Activated CD8-positive, alpha-beta memory T cell treated with anti-CD3 and anti-CD28 coated beads for 4 hours (primary cell): ENCODE measurements around the gene PLA2G4E.

ENCODE experiments used
- DNase-seq, 2 donors: peaks; one replicate each; pipeline ENCODE4 v3.0.0-alpha.2; 2020; ENCODE audit warnings: low read depth in 2 of 2

PLA2G4E gene, protein sequence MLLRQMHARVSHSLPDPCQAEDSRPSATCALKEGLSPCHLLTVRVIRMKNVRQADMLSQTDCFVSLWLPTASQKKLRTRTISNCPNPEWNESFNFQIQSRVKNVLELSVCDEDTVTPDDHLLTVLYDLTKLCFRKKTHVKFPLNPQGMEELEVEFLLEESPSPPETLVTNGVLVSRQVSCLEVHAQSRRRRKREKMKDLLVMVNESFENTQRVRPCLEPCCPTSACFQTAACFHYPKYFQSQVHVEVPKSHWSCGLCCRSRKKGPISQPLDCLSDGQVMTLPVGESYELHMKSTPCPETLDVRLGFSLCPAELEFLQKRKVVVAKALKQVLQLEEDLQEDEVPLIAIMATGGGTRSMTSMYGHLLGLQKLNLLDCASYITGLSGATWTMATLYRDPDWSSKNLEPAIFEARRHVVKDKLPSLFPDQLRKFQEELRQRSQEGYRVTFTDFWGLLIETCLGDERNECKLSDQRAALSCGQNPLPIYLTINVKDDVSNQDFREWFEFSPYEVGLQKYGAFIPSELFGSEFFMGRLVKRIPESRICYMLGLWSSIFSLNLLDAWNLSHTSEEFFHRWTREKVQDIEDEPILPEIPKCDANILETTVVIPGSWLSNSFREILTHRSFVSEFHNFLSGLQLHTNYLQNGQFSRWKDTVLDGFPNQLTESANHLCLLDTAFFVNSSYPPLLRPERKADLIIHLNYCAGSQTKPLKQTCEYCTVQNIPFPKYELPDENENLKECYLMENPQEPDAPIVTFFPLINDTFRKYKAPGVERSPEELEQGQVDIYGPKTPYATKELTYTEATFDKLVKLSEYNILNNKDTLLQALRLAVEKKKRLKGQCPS

DNA sequence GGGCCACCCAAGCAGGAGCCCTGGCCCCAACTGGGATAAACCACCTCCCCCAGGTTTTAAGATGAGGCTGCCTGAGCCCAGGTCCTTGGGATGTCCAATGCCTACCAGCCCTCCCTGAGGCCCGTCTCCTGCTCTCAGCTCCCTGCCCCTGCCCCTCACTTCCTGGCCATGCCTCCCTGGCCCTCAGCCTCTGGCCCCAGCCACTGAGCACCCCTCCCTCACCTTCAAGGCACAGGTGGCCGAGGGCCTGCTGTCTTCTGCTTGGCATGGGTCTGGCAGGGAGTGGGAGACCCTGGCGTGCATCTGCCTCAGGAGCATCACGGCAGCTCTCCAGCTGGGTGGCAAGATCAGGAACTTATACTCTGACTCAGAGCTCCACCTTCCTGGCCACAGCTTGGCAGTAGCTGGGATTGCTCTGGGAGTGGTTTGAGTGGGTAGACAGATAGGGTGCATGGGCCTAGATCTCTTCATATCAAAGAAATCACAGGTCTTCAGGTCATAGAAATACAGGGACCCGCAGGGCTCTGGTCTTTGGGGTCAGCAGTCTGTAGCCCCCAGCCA lies at the start of gene PLA2G4E:
TSS of gene PLA2G4E (minus strand) at position 330 of the 561 bp plus-strand sequence. CDS start at position 318, 12 bp downstream.
- no peak for DNase-seq

DNA sequence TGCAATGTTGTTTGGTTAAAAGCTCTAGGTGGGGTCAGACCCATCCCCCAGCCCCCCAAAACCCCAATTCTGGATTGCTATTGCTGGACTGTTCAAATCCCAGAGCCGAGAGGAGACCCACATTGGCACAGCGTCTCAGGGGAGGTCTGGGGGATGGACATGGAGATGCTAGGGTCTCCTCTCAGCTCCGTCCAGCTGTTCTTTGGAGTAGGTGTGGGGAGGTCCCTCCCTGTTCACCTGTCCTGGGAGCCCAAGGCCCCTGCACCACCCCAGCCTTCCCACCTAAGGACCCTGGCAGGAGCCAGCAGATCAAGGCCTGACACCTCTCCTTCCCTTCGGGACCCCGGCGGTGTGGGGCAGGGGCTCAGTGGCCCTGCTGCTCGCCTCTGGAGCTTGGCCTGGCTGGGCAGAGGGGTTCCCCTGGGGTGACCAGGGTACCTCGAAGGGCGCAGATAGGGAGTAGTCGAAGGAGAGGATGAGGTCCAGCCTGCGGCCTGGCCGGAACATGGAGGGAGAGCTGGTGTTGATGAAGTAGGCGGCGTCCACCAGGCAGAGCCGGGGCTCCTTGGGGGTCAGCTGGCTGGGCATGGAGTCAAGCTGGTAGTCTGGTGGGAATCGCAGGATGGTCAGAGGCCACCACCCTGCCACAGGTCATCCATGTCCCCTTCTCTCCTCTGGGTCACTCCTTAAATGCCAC lies 49.6 kb upstream of the PLA2G4E start:
- DNase-seq = no peak

DNA sequence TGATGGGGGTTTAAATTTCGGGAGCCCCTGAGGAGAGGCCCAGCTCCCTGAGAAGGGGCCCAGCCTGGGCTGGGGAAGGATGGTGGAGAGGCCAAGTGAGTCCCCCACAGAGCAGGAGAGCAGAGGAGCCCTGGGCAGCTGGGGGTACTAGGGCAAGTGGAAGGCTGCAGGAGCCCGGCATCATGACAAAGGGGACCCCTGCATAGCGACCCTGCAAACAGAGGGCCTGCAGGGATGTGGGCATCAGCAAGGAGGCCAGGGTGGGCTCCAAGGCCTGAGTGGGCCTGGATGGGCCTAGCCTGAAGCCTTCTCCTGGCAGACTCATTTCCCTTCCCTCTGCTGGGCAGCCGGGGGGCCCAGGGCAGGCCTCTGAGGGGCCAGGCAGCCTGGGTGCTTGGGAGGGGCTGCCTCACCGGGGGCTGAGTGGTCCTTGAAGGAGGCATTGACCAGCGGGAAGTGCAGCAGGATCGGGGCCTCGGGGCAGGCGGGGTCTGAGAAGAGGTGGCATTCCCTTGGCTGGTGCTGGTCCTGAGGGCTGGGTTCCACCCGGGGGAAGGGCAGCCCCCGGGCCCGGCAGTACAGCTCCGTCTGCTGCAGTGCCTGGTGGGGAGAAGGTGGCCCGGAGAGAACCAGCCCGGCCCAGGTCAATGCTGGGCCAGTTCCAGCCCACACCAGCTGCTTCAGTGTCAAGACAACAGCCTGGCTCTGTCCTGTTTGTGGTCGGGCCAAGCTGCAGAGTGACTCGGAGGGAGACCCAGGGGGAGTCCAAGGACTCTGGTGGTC lies 48.8 kb upstream of the PLA2G4E start:
- DNase-seq = no peak

DNA sequence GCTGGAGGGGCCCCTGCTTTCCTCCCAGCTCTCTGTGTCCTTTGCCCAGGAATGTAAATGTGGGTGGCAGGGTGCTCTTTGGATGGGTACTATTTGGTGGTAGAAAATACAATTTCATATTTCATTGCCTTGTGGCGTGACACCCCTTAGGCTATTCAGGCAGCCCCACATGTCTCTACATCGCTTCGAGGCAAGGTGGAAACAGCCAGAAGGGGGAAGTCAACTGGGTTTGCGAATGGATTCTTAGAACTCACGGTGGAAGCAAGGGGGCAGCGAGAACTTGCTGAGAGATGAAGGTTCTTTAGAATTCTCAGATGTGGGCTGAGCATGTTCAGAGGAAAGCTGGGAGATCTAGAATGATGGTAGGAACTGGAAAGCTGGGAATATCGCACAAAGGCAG lies 48.2 kb upstream of the PLA2G4E start:
- DNase-seq = no peak

DNA sequence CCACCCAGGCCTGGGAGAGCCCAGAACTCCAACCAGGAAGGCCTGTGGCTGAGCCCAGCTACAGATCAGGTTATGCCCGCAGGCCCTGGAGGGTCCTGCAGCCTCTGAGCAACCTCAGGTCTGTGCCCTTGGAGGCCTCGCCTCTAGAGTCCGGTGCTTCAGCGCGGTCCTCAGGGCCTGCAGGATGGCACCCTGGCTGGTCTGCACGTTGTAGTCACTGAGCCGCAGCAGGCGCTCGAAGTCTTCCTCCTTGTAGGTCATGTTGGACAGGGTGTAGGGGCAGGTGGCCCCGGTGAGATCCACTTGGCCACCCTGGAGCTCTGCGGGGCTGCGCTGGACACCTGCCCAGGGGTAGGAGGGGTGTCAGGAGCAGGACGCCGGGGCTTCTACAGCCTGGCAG lies 47.8 kb upstream of the PLA2G4E start:
- DNase-seq = no peak

DNA sequence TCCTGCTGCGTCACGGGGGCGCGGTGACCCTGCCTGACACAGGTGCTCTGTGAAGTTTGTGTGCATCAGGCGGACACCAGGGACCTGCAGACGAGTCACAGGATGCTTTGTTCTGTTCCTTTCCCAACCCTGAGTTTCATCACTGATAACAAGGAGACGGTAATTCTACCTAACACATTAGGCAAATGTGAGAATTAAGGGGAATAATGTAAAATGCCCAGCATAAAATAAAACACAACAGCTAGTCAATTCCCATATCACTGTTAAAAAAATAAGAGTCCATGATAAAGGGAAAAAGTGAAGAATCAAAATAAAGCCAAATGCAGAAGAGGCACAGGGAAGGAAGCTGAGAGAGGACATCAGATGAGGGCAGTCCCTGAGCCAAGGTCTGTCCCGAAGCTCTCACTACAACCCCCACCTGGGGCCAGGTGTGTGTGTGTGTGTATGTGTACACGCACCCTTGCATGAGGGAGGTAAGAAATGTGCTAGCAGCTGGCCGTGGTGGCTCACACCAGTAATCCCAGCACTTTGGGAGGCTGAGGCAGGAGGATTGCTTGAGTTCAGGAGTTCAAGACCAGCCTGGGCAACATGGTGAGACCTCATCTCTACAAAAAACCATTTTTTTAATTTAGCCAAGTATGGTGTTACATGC lies 46.0 kb upstream of the PLA2G4E start:
- DNase-seq = no peak

DNA sequence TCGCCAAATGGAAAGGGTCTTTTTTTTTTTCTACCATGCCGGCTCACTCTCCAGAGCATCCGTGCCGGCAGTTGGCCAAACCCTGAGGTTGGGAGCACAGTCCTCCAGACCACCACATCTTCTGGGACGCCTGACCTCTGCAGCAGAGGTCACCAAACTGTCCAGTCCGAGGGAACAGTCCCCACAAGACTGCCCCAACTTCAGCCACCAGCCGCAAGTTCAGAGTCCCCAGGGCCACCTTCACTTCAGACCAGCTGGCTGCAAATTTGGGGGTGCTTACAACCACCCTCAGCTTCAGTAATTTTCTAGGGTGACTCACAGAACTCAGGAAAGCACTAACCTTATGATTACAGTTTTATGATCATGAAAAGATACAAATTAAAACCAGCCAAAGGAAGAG lies 44.6 kb upstream of the PLA2G4E start:
- no peak for DNase-seq

DNA sequence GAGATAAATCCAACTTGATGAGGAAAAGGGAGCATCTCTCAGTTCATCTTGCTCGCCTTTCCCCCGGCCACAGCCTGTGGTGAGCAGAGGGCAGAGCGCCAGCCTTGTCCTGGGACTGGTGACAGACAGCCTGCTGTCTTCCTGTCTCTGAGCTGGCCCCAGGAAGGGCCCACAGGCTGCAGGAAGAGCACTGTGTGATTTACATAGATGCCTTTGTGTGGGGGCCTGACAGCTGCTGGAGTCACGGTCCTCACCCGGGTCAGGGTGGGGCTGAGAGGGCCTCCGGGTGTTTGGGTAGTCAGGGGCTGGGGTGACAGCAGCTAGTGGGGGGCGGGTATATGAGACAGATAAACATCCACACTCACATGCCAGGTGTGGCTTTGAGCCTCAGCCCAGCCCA lies 44.2 kb upstream of the PLA2G4E start:
- no peak for DNase-seq

DNA sequence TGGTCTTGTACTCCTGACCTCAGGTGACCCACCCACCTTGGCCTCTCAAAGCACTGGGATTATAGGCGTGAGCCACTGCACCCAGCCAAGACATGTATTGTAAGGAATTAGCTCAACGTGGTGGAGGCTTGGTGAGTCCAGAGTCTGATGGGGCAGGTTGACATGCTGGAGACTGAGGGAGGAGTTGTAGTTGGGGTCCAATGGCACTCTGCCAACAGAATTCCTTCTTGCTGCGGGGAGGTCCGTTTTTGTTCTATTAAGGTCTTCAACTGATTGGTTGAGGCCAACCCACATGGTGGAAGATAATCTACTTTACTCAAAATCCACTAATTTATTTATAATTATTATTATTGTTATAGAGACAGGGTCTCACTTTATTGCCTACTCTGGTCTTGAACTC lies 43.4 kb upstream of the PLA2G4E start:
- no peak for DNase-seq

DNA sequence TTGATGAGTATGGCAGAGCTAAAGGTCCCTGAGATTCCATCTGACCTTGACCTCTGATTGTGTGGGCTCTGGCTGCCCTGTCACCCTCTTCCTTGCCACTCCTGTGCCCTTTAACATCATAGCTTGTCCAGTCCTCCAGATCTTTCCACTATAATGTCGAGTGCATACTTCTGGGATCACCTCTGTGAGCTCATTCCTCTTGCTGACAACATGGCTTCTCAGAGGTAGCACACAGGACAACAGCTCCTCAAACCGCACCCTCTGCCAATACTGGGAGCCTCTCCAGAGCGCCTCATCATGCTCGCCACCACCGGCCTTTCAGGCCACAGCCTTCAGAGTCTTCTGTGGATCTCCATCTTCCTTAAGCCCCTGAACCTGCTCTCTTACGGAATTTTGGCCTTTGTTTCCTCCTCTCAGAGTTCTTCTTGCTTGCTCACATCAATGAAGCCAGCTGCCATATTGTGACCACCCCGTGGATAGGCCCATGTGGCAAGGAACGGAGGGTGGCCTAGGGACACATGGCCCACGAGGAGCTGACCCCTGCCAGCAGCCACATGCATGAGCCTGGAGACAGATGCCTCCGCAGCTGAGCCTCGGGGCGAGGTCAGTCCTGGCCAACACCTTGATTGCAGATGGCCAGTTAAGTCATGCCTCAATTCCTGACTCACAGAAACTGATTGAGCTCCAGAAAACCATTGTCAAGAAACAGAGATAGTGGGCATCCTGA lies 42.4 kb upstream of the PLA2G4E start:
- no peak for DNase-seq

DNA sequence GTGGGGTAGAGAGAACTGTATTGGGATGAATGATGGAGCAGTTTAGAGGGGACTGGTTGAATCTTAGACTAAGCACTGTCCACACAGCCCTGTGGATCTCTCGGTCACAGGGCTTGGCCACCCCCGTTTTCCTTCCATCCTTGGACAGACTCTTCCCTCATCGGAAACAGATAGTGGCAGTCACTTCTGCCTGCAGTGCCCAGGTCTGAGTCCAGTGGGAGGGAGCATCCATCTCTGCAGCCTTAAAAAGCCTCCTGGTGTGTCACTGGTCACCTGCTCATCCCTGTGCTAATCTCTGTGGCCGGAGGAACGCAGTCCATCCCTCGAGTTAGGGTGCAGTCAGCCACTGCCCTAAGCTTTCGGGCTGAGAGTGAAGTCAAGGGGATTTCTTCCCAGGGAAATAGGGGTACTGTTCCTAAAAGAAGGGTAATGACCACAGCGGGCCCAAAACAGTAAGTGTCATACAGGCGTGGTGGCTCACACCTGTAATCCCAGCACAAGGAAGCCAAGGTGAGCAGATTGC lies 41.5 kb upstream of the PLA2G4E start:
- DNase-seq = no peak

DNA sequence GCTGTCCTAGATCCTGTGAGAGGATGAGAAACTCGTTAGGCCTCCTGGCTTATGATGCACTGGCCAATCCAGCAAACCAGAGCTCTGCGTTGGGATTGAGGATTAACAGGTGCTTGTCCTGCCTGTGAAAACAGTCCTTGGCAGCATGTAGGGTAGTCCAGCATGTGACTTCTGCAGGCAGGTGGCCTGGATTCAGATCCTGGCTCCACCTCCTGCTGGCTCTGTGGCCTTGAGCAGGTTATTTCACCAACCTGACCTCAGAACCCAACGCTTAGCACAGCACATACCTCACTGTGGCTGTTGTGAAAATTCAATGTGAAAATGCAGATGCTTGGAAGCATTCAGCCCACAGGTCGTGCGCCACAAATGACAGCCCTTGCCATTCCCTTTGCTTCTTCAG lies 40.0 kb upstream of the PLA2G4E start:
- DNase-seq = no peak

DNA sequence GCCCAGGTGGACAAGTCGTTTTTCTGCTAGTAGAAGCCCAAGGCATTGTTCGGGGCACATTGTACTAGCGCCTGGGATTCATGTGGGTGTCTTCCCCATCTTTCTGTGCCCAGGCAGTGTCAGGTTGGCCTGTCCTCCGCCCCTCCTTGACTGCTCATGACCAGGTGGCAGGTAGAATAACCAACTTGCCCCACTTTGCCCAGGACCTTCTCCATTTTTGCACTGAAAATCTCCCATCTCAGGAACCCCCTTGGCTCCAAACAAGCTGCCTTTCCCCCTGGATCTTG lies 39.6 kb upstream of the PLA2G4E start:
- DNase-seq = no peak

DNA sequence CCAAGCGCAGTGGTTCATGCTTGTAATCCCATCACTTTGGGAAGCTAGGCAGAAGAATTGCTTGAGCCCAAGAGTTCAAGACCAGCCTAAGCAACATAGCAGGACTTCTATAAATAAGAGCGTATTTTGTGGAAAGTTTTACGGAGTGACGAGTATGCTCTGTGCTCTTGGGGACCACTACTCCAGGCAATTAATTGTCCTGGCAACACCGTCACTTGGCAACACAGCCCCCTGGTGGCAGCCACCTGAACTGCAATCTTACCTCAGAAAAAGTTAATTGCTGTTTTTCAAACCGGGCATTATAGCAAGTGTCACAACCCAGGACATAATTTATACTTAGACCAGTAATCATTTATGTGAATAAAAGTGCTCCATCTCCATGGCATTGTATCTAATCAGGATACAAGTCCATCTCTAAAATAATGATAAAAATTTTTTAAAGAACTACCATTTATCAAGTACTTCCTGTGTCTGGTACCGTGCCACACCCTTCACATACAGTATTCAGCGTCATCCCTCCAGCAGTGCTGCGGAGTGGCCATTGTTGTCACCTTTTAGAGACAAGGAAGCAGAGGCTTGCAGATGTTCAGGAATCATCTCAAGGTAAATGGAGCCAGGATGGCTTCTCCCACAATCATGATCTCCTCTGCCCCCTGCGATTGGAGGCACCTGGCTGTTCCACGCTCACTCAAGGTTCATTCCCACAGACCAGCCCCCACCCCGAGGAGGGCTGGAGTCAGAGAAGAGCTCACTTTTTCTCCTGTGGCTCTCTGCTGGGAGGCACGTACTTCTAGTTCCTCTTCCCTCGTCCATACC lies 39.0 kb upstream of the PLA2G4E start:
- DNase-seq = peak; percentile 39 to 46

DNA sequence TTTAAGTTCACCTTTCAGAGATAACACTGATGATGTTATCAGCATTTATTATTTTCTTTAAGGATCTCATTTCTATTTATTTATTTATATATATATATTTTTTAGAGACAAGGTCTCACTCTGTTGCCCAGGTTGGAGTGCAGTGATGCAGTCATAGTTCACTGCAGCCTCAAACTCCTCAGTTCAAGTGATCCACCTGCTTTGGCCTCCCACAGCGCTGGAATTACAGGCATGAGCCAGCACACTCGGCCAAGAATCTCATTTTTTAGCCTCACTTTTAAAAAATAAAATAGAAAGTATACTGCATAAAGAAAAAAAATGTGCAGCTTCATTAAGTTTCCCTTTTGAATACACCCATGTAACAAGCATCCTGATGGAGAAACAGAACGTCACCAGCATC lies 37.9 kb upstream of the PLA2G4E start:
- DNase-seq = no peak

DNA sequence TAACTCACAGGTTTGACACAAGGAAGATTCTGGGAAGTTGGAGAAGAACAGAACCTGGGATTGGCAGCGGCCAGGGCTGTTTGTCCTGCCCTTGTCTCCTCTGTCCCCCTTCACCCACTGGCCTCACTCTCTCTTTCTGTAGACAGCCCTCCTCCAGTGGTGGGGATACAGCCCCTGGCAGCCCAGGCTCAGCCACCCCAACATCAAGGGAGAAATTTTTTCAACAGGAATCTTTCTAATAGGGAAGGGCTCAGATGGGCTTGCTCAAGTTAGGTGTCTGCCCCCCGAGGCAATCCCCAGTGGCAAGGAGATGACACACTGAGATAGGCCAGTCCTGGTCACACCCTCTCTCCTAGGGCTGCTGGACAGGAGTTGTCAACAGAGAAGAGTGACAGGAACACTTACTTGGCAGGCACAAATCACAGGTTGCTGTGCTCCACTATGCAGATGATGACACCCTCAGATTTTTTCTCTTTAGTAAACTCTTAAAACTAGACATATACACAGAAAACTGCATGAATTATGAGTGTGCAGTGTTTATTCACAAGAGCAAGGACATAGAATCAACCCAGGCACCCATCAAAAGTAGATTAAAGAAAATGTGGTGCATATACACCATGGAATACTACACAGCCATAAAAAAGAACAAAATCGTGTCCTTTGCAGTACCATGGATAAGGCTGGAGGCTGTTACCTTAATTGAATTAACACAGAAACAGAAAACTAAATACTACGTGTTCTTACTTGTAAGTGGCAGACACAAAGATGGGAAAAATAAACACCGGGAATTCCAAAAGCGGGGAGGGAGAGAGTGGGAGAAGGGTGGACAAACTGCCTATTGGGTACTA lies 37.2 kb upstream of the PLA2G4E start:
- DNase-seq = no peak

DNA sequence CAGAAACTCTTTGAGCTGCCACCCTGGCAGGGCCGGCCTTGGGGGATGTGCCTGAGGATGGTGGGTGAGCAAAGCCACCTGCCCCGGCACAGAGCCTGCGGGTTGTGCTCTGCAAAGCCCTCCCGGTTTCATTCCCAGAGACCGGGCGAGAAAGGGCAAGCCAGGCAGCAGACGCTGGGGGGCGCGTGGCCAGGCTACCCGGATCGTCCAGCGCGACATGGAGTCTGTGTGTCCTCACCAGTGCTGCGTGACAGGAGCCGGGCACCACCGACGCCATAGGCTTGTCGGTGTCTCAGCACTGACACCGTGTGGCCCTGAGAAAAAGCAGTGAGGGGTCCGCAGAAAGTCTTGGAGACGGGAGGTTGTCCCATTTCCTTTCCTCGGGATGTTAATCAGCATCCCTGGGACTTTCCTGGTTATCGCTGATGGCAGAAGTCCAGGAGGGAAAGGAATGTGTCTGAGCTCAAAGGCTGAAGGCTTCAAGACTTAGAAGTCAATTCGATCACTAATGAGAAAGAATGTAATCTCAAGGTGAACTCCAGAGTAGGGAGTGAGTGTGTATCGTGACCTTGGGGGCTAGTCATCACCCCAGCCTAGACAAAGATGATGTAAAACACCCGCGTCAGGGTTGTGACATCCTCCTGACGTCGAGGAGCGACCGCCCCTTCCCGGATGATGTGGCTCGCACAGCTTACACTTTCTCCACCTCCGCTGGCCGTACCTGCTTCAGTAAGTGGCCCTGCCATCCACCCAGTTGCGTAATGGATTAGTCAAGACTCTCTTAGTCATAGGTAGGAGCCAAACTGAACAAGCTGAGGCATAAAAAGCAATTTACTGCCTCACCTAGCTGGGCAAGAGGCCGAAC lies 36.3 kb upstream of the PLA2G4E start:
- peak in 1 of 2 donors; percentile 16 for DNase-seq
